HG02678 (cell line): ENCODE data around the gene UBE2L5.
A peak's percentile ranks its signal among the peaks of the same experiment; 100 is the strongest.

Source experiments
- ATAC-seq: cut with Tn5 transposase; IDR thresholded peaks from one replicate; pipeline ENCODE4 v1.9.1; 2021; ENCODE audit warnings: mild to moderate bottlenecking, moderate library complexity; ENCODE audit not compliant: unreplicated experiment

The UBE2L5 gene

DNA sequence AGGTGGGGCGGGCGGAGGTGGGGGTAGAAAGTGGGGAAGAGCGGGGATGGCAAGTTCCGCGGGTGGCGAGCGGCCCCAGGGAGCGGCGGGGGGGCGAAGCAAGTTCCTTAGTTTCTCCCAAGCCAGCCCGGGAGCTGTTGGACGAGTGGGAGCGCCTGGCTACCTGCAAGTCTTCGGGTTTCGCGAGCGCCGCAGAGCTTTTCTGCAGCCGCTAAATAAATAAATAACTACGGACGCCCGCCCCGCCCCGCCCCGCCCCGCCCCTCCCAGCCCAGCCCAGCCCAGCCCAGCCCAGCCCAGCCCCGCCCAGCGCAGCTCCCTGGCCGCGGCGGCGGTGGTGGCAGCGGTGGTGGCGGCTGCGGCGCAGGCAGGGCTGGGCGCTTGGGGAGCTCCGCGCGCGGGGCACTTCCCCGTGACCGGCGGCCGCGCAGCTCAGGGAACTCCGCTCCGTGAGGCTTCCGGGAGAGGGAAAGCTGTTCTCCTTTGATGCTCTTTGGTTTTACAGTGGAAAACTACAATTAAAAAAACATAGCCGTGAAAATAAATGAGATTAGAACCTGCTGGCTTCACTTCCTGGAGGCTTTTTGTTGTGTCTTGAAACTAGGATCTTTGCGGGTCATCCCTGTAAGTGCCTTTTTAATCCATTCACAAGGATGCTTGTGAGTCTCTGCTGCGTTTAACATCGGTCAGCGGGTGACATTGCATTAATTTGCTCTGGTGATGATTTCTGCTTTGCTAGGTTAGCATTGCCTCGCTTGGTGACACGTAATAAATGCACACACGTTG is at the start of gene UBE2L5:
Gene UBE2L5 (plus strand): TSS at position 440 of the 786 bp plus-strand sequence. CDS start 5,498 bp downstream, outside the sequence.
- peak; percentile 75 for ATAC-seq

DNA sequence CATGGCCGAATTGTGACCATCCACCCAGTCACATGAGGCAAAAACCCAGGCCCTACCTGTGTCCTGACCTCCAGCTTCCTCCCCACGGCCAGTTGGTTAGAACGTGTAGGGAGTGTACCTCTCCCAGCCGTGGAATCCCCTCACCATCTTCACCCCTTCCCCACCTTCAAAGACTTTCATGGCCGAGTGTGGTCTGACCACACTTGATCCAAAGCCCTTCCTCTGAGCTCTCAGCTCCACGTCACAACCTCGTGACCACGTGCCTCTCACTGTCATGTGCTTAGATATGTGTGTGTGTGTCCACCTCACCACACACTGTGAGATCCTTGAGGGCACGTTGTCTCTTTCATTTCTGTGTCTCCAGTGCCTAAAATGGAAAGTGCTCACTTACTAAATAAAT is 48.6 kb upstream of the UBE2L5 start:
- peak; percentile 21 for ATAC-seq

DNA sequence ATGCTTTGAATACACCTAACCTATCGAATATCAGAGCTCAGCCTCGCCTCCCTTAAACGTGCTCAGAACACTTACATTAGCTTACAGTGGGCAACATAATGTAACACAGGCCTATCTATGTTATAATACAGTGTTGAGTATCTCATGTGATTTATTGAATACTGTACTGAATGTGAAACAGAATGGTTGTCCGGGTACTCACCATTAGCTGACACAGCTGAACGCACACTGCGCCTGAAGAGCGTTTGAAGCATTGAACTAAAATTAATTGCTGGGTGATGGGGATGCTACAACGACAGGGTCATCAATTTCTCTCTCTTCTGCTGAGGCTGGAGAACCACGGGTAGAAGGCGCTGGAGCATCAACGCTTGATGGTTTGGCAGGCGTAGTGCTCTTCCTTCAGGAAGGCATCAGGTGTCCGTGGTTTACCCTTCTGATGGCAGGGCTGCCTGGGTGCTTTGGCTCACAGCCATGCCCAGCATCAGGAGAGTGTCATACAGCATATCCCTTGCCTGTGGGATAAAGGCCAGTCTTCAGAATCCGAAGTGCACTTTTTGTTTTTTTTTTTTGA is 46.9 kb upstream of the UBE2L5 start:
- no peak for ATAC-seq

DNA sequence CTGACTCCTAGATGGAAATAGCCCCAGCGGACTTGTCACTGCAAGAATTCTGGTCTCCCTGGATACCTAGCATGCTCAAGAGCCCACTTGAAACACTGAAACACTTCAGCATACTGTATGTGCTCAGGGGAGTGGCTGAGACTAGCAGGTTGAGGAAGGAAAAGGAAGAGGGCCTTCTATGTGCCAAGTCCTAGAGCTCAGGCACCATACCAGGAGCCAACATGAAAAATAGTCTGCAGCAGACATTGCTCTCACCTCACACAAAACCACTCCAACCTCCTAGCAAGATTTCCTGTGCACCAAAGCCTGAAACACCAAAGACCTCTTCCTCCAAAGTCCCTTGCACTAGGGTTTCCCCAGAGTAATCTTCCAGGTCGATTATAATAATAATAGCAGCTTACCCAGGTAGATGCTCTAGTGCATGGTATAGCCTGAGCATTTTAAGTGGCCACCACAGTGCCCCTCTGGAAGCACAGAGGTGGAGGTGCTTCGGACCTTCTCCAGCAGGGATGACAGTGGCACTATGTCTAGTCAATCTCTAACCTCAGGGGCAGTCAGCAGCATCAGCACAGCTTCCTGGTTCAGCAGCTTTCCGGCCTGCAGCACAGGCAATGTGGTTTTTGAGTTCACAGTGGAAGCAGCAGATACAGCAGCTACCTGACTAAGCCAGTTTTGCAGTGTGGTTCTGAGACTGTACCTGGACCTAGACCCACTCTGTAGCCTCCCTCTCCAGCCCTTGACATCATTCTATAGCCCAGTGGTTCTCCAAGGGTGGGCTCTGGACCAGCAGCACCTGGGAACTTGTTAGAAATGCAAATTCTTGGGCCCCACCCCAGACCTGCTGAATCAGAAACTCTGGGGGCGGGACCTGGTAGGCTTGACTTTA is 45.6 kb upstream of the UBE2L5 start:
- peak; percentile 55 for ATAC-seq

DNA sequence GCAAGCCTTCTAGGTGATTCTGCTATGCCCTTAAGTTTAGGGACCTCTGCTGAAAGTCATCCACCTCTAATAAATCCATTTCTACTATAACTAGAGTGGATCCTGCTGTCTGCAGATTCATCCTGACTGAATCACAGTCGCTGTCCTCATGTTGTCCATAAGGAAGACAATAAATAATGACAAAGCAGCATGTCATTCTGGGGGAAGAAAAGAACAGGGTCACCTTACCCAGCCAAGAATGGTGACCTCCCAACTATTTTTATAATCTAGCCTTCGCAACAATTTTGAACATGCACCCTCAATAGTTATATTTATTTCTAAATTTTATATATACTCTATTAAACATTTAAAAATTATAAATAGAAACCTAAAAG is 45.0 kb upstream of the UBE2L5 start:
- ATAC-seq: no peak

DNA sequence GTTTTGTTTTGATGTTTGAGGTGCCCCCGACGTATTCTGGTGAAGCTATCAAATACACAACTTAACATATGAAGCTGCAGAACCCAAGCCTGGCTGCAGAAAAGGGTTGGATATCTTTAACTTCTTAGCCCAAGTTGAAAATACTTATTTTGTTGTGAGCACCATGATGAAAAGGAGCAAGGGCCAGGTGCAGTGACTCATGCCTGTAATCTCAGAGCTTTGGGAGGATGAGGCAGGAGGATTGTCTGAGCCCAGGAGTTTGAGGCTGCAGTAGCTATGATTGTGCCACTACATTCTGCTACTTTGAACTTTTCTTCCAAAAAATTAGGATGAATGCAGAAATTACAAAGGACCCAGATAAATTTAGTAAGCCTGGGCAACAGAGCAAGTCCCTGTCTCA is 44.1 kb upstream of the UBE2L5 start:
- ATAC-seq: no peak

DNA sequence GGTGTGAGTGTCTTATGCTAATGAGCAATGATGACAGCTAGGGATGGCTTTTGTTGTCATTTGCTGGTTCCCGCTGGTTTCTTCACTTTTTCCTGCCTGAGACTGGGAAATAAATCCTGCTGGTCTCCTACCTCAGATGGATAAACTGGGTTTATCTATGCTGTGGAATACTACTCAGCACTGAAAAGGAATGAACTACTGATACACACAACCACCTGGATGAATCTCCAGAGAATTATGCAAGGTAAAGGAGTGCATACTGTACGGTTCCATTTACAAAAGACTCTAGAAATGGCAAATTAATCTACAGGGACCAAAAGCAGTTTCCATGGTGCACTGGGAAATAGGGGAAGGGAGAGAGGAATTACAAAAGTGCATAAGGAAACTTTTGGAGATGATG is 41.2 kb upstream of the UBE2L5 start:
- ATAC-seq: no peak

DNA sequence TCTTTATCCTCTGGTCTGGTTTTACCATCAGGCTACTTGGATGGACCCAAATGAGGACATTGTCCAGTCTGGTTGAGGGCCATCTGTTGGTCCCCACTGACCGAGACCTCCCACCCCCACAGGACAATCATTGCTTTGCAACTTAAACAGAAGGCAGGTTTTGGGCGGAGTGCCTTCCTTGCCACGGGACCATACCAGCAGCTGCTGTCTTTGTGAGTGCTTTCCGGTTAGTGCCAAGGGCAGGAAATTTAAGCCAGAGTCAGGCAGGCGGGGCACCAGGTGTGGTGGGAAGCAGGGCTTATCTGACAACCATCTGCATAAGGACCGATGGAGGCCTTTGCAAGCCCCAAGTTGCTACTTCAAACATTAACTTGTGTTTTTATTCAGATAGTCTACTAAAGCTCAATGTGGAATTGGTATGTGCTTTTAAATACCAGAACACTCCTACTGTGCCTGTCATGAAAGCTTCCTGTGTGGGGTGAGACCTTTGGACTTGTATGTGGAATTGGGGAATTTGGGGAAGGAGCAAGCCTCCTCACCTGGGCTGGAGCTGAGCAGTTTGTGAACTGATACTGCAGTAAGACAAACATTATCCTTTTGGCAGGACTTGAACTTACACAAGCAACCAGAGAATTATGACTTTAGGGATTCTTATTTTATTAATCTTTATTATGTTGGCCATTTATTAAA is 39.3 kb upstream of the UBE2L5 start:
- ATAC-seq: no peak

DNA sequence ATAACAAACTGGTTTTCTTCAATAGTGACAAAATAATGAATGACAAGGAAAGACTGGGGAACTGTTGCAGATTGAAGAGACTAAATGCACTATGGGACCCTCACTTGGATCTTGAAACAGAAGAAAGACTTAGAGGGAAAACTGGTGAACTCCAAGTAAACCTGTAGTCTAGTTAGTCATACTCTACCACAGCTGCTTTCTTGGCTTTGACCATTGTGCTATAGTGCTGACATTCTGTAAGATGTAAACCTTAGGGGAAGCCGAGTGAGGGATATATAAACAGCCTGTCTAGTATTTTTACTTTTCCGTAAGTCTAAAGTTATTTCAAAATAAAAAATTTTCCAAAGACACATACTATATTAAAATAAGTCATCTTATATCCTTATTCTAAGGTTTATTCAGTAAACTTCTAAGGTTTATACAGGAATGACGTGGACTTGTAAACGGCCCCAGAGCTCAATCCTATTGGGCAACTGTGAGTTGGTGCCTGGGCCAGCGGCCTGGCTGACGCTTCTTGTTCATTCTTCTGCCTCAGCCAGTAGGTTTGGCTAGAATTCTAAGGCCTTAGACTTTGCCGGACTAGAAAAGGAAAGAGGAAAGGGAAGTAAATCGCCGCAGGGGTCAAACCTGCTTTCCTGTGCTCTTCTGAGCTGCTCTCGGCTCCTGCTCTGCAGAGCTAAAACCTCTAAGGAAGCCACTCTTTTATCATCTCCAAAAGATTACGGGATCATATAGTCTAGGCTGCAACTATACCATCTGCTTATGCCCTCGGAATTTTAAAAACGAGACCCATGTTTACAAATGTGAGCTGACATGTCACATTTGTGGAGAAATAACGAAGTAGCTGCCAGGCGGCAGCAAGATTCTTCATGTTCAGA is 33.6 kb upstream of the UBE2L5 start:
- ATAC-seq: no peak

DNA sequence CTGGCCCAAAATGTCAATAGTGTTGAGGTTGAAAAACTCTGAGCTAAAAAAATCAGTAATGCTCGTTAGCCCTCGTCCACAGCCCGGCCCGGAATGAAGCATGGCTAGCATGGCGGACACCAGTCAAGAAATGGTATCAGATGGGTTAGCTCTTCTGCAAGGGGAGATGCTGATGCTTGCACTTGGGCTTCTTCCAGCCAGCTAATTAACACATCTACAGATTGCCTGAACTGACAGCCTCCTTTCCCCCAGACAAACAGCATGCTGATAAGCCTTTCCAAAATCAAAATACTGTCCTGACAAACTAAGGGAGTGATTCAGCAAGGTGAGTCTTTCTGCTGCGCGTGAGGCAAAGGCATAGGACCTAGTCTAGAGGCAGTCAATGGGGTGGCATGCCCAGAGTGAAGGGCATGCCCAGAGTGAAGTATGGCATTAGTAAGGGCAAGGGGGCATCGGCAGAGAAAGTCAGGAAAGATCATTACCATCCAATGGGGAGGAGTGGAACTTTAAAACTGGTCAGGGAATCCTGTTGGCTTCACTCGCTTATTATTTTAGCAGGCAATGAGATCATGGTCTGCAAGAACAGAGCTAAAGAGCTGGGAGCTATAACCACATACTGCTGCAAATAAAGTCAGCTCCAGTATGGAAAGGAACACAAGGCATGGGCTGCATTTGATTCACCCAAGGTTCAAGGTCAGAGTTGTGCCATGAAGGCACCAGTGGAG is 30.2 kb upstream of the UBE2L5 start:
- no peak for ATAC-seq

DNA sequence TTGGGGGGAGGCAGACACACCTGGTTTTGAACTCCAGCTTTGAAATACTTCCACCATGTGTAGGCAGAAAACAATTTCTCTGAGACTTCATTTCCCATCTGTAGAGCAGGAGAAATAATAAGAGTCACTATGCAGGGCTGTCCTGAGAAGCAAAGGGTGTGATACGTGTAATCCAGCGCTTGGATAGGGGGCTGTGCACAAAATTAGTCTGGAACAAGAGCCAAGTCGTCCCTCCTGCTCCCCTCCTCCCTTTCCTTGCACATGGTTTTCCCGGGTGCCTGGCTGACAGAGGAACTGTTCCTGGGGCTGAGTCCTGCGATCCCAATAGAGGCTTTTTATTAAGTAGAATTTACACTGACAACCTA is 29.6 kb upstream of the UBE2L5 start:
- ATAC-seq: no peak

DNA sequence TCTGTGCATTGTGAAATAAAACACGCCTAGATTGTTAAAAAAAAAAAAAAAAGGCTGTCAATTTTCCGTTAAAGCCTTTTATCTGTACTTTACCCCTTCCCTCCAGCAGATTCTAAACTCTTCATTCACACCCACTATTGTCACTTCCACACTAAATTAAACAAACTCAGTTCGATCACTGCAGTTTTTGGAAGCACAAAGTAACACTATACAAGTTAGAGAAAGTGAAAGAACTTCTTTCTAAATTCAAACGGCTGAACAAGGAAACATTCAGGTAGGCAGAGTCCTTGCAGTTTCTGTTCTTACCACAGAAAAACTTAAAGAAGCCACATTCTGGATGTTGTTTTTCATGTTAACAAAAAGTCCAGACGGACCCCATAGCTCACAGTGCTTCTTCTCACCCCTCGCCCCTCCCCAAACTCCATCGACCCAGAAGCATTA is 27.5 kb upstream of the UBE2L5 start:
- ATAC-seq: peak; percentile 67

DNA sequence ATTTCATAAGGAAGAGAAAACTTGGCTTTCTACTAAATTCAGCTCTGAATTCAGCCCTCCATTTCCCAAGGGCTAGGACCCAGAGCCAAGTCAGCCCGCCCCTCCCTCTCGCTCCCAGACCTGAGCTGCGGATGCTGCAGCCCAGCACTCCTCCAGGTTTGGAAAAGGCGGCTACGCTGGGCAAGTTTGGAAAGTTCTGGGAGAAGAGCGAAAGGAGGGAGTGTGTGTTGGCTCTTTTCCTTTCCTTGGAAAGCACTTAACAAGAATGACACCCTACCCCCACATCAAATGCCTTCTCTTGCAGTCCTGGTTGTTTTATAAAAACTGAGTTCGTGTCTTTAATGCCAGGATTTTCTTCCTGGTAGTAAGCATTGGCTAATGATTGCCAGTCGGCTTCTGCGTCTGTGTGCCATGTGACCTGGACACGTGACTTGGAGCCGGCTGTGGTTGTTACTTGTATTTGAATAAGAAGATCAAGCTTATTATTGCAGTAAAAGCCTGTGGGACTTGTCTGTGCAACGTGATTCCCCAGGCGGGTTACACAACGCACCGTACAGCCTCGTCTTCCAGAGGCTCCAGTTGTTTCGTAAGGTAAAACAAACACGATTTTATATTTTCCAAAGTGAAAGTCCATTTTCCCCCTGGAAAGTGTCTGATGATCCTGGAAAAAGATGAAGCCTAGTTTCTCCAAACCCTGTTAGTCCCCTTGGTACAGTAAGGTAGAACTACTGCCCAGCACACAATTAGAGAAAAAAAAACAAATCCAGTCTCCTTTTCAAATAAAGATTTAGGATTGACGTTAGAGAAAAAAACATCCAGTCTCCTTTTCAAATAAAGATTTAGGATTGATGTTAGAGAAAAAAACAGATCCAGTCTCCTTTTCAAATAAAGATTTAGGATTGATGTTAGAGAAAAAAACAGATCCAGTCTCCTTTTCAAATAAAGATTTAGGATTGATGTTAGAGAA is 26.8 kb upstream of the UBE2L5 start:
- ATAC-seq: peak; percentile 68

DNA sequence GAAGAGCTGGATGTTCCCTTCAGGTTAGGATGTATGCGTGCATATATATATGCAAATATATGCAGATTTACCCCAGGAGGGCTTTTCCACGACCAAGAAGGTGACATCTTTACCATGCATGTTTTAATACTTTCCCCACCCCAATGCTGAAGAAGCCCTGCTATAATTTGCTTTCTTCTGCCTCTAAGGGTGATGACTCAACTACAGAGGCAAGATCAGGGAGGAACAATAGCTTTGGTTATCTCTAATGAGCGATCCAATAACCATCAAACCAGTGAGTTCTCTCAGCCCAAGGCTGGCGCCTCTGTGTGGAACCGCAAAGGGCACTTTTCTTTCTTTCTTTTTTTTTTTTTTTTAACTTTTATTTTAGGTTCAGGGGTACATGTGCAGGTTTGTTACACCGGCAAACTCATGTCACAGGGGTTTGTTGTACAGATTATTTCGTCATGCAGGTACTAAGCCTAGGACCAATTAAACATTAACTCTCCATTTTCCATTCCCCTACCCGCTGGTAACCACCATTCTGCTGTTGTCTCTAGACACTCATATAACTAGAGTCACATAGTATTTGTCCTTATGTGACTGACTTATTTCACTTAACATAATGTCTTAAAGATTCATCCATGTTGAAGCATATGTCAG is 25.7 kb upstream of the UBE2L5 start:
- ATAC-seq: no peak

DNA sequence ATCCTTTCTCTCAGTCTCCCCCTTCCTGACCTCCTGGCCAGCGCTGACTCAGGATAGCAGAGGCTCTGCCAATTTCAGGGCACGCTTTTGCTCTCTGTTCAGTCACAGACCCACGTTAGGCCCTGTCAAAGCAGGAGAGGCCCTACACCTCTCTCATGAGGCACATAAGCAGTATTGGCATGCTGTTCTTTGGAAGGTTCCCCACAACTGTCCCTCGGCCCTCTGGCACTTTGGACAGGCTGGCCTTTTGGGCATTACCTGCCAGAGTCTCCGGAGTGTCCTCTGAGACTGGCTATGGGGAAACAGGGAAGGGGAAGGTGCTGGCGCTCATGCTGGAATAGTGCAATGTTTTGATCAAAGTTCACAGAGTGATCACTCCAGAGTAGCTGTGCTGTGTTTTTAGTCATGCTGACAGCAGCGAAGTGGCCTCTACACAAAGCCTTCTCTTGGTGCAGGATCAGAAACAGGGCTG is 23.7 kb upstream of the UBE2L5 start:
- ATAC-seq: no peak

DNA sequence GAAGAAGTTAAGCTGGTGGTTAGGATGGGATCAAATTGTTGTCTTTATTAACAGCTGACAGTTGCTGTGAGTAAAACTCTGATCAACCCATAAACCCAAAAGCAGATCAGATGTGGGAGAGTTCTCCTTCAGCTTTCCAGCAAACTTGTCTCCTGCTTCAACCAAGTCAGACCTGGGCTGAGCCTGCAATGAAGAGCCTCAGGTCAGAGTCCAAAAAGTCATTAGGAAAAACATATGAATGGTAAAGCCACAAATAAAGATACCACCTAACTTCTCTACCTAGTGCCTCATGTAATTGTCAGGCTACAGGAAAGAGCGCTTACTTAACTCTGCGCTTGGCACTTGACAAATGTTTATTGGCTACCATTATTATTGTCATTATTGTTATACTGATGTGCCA is 21.9 kb upstream of the UBE2L5 start:
- ATAC-seq: no peak

DNA sequence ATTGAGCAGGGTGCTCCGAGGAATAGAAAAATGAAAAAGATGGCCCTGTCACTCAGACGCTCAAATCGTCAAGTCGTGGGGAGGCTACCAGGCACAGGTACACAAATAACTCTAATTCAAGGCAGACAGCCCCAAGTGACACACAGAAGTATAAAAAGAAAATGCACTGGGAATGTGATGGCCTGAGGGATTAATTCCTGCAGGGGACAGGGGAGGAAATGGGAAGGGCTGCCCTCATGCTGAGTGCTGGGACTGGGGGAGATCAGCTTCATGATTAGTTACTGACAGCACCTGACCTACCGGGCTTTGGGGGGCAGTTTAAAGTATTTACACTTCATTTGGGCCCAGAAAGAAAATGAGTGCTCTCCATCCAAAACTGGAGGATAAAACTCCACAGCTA is 20.9 kb upstream of the UBE2L5 start:
- no peak for ATAC-seq

DNA sequence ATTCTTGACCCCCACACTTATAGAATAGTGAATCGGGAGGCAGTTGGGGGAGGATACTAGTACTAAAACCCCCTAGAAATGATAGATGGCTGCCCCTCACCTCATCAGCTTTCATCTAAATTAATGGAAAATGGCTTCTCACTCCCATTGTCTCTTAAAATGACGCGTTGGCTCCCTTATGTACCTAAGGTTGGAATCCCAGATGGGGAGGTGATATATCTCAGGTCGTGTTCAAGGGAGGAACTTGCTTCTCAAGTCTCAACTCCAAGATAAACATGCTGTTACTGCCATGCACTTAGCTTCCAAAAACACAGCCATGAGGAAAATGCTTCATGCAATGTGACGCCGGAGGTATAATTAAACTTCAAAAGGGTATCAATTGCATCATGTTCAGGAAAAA is 18.8 kb upstream of the UBE2L5 start:
- no peak for ATAC-seq
